HepG2 (cell line): ENCODE measurements around the gene KDM5A. TPM values are rescaled to one million over a fixed set of nuclear protein-coding genes. Genes with fewer than 3 reads are reported as not detected.

Source experiments
- ATAC-seq: fragments of 200-7000 bp; cut with Tn5 transposase; 3 replicates; pipeline ENCODE4 v1.9.1; 2020; ENCODE audit warnings: mild to moderate bottlenecking, moderate library complexity
- BruUV-seq: library from RNA; stranded (reverse); fragments of 400-500 nt; replicated peaks from 2 replicates; lab custom pipeline; 2021; lab: Mats Ljungman, UMichigan
- CTCF ChIA-PET: fragments of 300-600 bp; formaldehyde crosslinking; extraction: SDS; loops from one replicate; lab custom pipeline; 2021; ENCODE audit warnings: low total read pairs, inconsistent platforms, low intra/inter-chr PET ratio; lab: Yijun Ruan, JAX
- POLR2A ChIA-PET: fragments of 350-600 bp; sonication (Branson Sonifier 250); formaldehyde crosslinking; loops from one replicate; lab custom pipeline; 2020; ENCODE audit warnings: antibody characterized with exemption, inconsistent platforms; lab: Yijun Ruan, JAX
- DNase-seq: peaks from one replicate; pipeline ENCODE4 v3.0.0-alpha.2; 2015; ENCODE audit warnings: low spot score
- FAIRE-seq: peaks from 3 replicates; lab custom pipeline; 2011; peaks lifted over from hg19 to GRCh38; lab: Jason Lieb, UNC
- H2AFZ ChIP-seq: one replicate; pipeline ENCODE4 v1.6.1; 2011; ENCODE audit warnings: low read length, inconsistent platforms
- H3K27ac ChIP-seq: fragments of 300-600 bp; 3 replicates; pipeline ENCODE4 v1.8.0; 2011; ENCODE audit warnings: mixed run types, mild to moderate bottlenecking, mixed read lengths, low read length, inconsistent platforms; ENCODE audit not compliant: insufficient read depth; ENCODE audit errors: extremely low read length
- H3K27me3 ChIP-seq, 2 experiments: fragments of 200-600 bp in 1 of 2; 2 replicates in 1 of 2; 3 replicates in 1 of 2; pipeline versions ENCODE4 v1.6.0 to v1.8.0; 2011; ENCODE audit warnings: low read length in 2 of 2, mild to moderate bottlenecking in 2 of 2, moderate library complexity in 2 of 2, inconsistent platforms in 1 of 2; ENCODE audit not compliant: insufficient read depth in 2 of 2, control insufficient read depth in 1 of 2
- H3K36me3 ChIP-seq, 2 experiments: fragments of 200-600 bp in 1 of 2; replicated peaks in 1 of 2; 2 replicates in 1 of 2; 3 replicates in 1 of 2; pipeline versions ENCODE4 v1.5.1 to v1.8.0; 2011; ENCODE audit warnings: low read length in 2 of 2, inconsistent platforms in 1 of 2; ENCODE audit not compliant: insufficient read depth in 2 of 2, control insufficient read depth in 1 of 2
- H3K4me1 ChIP-seq: 2 replicates; pipeline ENCODE4 v1.5.1; 2012; ENCODE audit warnings: low read length, inconsistent platforms; ENCODE audit not compliant: insufficient read depth
- H3K4me2 ChIP-seq: 2 replicates; pipeline ENCODE4 v1.6.0; 2011; ENCODE audit warnings: low read depth, low read length, inconsistent platforms
- H3K4me3 ChIP-seq, 3 experiments: fragments of 200-600 bp in 1 of 3; sonication (generic), shearing (Covaris generic) in 1 of 3; replicated peaks in 1 of 3; 2 replicates each; pipeline ENCODE4 v1.5.1; 2011 to 2016; ENCODE audit warnings: low read length in 3 of 3, inconsistent platforms in 2 of 3, low read depth in 2 of 3, mild to moderate bottlenecking in 2 of 3, control low read depth in 1 of 3, mixed read lengths in 1 of 3; ENCODE audit not compliant: insufficient read depth in 1 of 3
- H3K79me2 ChIP-seq: one replicate; pipeline ENCODE4 v1.6.1; 2011; ENCODE audit warnings: low read length, inconsistent platforms; ENCODE audit not compliant: insufficient read depth
- H3K9ac ChIP-seq: 2 replicates; pipeline ENCODE4 v1.6.0; 2011; ENCODE audit warnings: mild to moderate bottlenecking, low read depth, low read length, inconsistent platforms; ENCODE audit not compliant: insufficient read depth
- H3K9me3 ChIP-seq: 2 replicates; pipeline ENCODE4 v1.5.1; 2012; ENCODE audit warnings: mild to moderate bottlenecking, low read length
- H4K20me1 ChIP-seq: 2 replicates; pipeline ENCODE4 v1.6.0; 2011; ENCODE audit warnings: inconsistent platforms, mild to moderate bottlenecking, low read length, moderate library complexity; ENCODE audit not compliant: insufficient read depth
- ARNT2 ChIP-seq: sonication (generic); formaldehyde crosslinking; IDR thresholded peaks from 2 replicates; pipeline ENCODE4 v1.8.0; 2022; ENCODE audit warnings: mild to moderate bottlenecking, low read depth, missing genetic modification reagents, moderate library complexity
- FOSL2 ChIP-seq: sonication (generic); formaldehyde crosslinking; IDR thresholded peaks from 2 replicates; pipeline ENCODE4 v1.4.0; 2020; ENCODE audit warnings: missing genetic modification reagents
- FOXC1 ChIP-seq: sonication (generic); formaldehyde crosslinking; IDR thresholded peaks from 2 replicates; pipeline ENCODE4 v1.8.0; 2022; ENCODE audit warnings: mild to moderate bottlenecking, missing genetic modification reagents, borderline replicate concordance
- HIVEP1 ChIP-seq: sonication (generic); formaldehyde crosslinking; IDR thresholded peaks from 2 replicates; pipeline ENCODE4 v1.4.0; 2020; ENCODE audit warnings: mild to moderate bottlenecking, missing genetic modification reagents
- KDM2A ChIP-seq: sonication (generic); formaldehyde crosslinking; IDR thresholded peaks from 2 replicates; pipeline ENCODE4 v1.4.0; 2020; ENCODE audit warnings: low read depth, missing genetic modification reagents, borderline replicate concordance
- MAFF ChIP-seq: IDR thresholded peaks from 2 replicates; pipeline ENCODE4 v1.6.1; 2011; ENCODE audit warnings: low read depth, low read length, improper control_type of control experiment
- MAFK ChIP-seq, 2 experiments: IDR thresholded peaks in 1 of 2; conservative IDR thresholded peaks in 1 of 2; 2 replicates each; pipeline ENCODE4 v1.6.1; 2011; ENCODE audit warnings: improper control_type of control experiment in 2 of 2, low read length in 2 of 2
- MLXIP ChIP-seq: sonication (generic); formaldehyde crosslinking; IDR thresholded peaks from 2 replicates; pipeline ENCODE4 v1.9.0; 2021; ENCODE audit warnings: missing genetic modification reagents, borderline replicate concordance
- MXI1 ChIP-seq: IDR thresholded peaks from 3 replicates; pipeline ENCODE4 v1.6.1; 2012; ENCODE audit warnings: low read depth, low read length, inconsistent platforms, borderline replicate concordance
- MZF1 ChIP-seq: sonication (generic); formaldehyde crosslinking; IDR thresholded peaks from 2 replicates; pipeline ENCODE4 v1.8.1; 2023; ENCODE audit warnings: mild to moderate bottlenecking, missing genetic modification reagents, borderline replicate concordance
- NFKBIZ ChIP-seq: IDR thresholded peaks from 2 replicates; pipeline ENCODE4 v1.6.1; 2018; ENCODE audit warnings: missing genetic modification reagents, missing compliant biosample characterization
- SP4 ChIP-seq: sonication (generic); formaldehyde crosslinking; IDR thresholded peaks from 2 replicates; pipeline ENCODE4 v1.8.1; 2023; ENCODE audit warnings: mild to moderate bottlenecking, missing genetic modification reagents
- ZFP37 ChIP-seq: sonication (generic); formaldehyde crosslinking; IDR thresholded peaks from 2 replicates; pipeline ENCODE4 v1.4.0; 2020; ENCODE audit warnings: missing genetic modification reagents, borderline replicate concordance
- ZNF143 ChIP-seq: sonication (generic); formaldehyde crosslinking; IDR thresholded peaks from 2 replicates; pipeline ENCODE4 v1.4.0; 2020; ENCODE audit warnings: missing genetic modification reagents
- ZNF230 ChIP-seq: sonication (generic); formaldehyde crosslinking; IDR thresholded peaks from 2 replicates; pipeline ENCODE4 v1.4.0; 2020; ENCODE audit warnings: mild to moderate bottlenecking, missing genetic modification reagents
- ZNF33A ChIP-seq: sonication (generic); formaldehyde crosslinking; IDR thresholded peaks from 2 replicates; pipeline ENCODE4 v1.5.1; 2020; ENCODE audit warnings: missing genetic modification reagents, mild to moderate bottlenecking, moderate library complexity, borderline replicate concordance
- ZNF589 ChIP-seq: sonication (generic); formaldehyde crosslinking; conservative IDR thresholded peaks from 2 replicates; pipeline ENCODE4 v1.8.0; 2022; ENCODE audit warnings: mild to moderate bottlenecking, moderate library complexity, missing genetic modification reagents
- ZNF652 ChIP-seq: IDR thresholded peaks from 2 replicates; pipeline ENCODE4 v1.6.1; 2016; ENCODE audit warnings: low read depth, borderline replicate concordance
- ZSCAN22 ChIP-seq: sonication (generic); formaldehyde crosslinking; IDR thresholded peaks from 2 replicates; pipeline ENCODE4 v1.4.0; 2020; ENCODE audit warnings: mild to moderate bottlenecking, missing genetic modification reagents
- ZSCAN9 ChIP-seq: IDR thresholded peaks from 2 replicates; pipeline ENCODE4 v1.6.1; 2016; ENCODE audit warnings: borderline replicate concordance
- WGBS: methylation state at CpG from one replicate; pipeline ENCODE4 v1.1.6; 2017; ENCODE audit warnings: low lambda C conversion rate; 5-methylcytosine and 5-hydroxymethylcytosine counted together
- in situ Hi-C: cut with HindIII; loops from 2 replicates; pipeline ENCODE4 v1.10.0; 2017; ENCODE audit warnings: low pct_unique_long_range_greater_than_20kb; ENCODE audit not compliant: extremely low pct_ligation_motif_present
- intact Hi-C: fragments of 100-400 bp; cut with micrococcal nuclease; formaldehyde crosslinking; loops from one replicate; pipeline ENCODE4 v1.10.0; 2022; ENCODE audit not compliant: unreplicated experiment
- polyA plus RNA-seq, 8 experiments: library from polyadenylated mRNA; depleted of rRNA in 3 of 8; stranded (reverse) in 7 of 8; unstranded in 1 of 8; fragments of >200 nt; fragmentation: Illumina TruSeq in 4 of 8; extraction: Trizol in 4 of 8; gene quantifications; 2 replicates each; pipeline versions ENCODE4 v1.2.1 to v1.2.3, GENCODE V29; 2011 to 2016; ENCODE audit warnings: low read depth in 4 of 8, missing spikeins in 1 of 8, mixed read lengths in 1 of 8; ENCODE audit not compliant: insufficient read depth in 1 of 8
- total RNA-seq, 5 experiments: library from RNA; depleted of rRNA; stranded (reverse); fragments of >200 nt; fragmentation: Illumina TruSeq; extraction: Trizol; gene quantifications; 2 replicates each; pipeline ENCODE4 v1.2.3, GENCODE V29; 2016; ENCODE audit warnings: low read depth in 1 of 5

KDM5A gene
- total and polyA plus RNA-seq, 2 of the 13 experiments (the other 11 are each of a cell fraction or from before 2014, with no cell fraction given) = 12.0 to 29.2 TPM

GRCh38 chr12:367972-368371 lies 21.1 kb downstream of the KDM5A start:
- peaks cover 12 to 56% of the 10 kb centered on the region in 2 experiments for H3K36me3 ChIP-seq
- in situ Hi-C loops = no loop called here
- no peak overlapping the region for H3K9ac ChIP-seq

DNA sequence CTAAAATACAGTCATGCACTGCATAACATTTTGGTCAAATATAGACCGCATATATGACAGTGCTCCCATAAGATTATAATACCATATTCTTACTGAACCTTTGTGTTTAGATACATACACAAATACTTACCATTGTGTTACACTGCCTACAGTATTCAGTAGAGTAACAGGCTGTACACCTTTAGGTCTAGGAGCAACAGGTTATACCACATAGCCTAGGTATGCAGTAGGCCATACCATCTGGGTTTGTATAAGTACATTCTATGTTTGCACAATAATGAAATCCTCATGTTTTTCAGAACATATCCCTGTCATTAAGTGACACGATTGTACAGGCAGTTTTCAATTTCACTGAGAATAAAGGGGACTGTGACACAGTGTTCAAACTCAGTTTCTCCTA lies 22.3 kb downstream of the KDM5A start:
- Histone ChIP-seq H3K27ac (no peak overlapping the region), H3K36me3 (peaks cover 17 to 68% of the 10 kb centered on the region in 2 experiments), H3K27me3 (no peaks in the 10 kb centered on the region), H3K4me1 (no peaks in the 10 kb centered on the region), H3K9me3 (peaks cover 5% of the 10 kb centered on the region; the same call in 1 of the 2 replicates), H2AFZ (no peak overlapping the region), H4K20me1 (no peaks in the 10 kb centered on the region), H3K4me3 (no peak overlapping the region), H3K79me2 (no peaks in the 10 kb centered on the region), H3K4me2 (no peak overlapping the region), H3K9ac (no peak overlapping the region)
- ChIA-PET CTCF (no interaction called here), POLR2A (no interaction called here)
- FAIRE-seq = no peak
- no peak for DNase-seq
- BruUV-seq = no TSS peak
- ATAC-seq = no peak
- in situ Hi-C loops (no loop called here), intact Hi-C loops (no loop called here)
- WGBS = 98% methylated on average over 2 of the region's 2 CpGs
- TF ChIP-seq FOXC1 (CRISPR knock-in tag) (no peak), SP4 (CRISPR knock-in tag) (no peak), HIVEP1 (CRISPR knock-in tag) (no peak), ZSCAN22 (CRISPR knock-in tag) (no peak), ZSCAN9 (no peak), ZNF143 (CRISPR knock-in tag) (no peak), KDM2A (CRISPR knock-in tag) (no peak), MXI1 (no peak), ZFP37 (CRISPR knock-in tag) (no peak), ZNF589 (CRISPR knock-in tag) (no peak), ZNF33A (CRISPR knock-in tag) (no peak), ZNF652 (CRISPR knock-in tag) (no peak), MLXIP (no peak)

More at GRCh38 chr12:367972-368371, 21.1 kb downstream of the KDM5A start:
- H3K4me2 ChIP-seq = no peak overlapping the region
- POLR2A ChIA-PET = no interaction called here
- no peaks in the 10 kb centered on the region for H4K20me1 ChIP-seq
- no peak overlapping the region for H3K27ac ChIP-seq
- H3K9me3 ChIP-seq = peaks cover 5% of the 10 kb centered on the region; the same call in 1 of the 2 replicates
- TF ChIP-seq MAFF (peak; percentile 73), ZNF230 (CRISPR knock-in tag) (no peak), MAFK (conservative IDR thresholded peaks at IDR 0.05 in 1 of 2, IDR thresholded peaks at IDR 0.05 in 1 of 2; ENCODE audit: low read length in 2 of 2) (peak; percentile 61 to 80), MZF1 (CRISPR knock-in tag) (no peak), ARNT2 (CRISPR knock-in tag) (no peak), FOSL2 (CRISPR knock-in tag) (no peak), NFKBIZ (no peak)
- intact Hi-C loops = no loop called here
- CTCF ChIA-PET = no interaction called here
- ATAC-seq (no peak), DNase-seq (no peak), FAIRE-seq (no peak)
- H3K27me3 ChIP-seq = no peaks in the 10 kb centered on the region
- H3K79me2 ChIP-seq = no peaks in the 10 kb centered on the region
- BruUV-seq = no TSS peak
- H3K4me3 ChIP-seq = no peak overlapping the region
- no peaks in the 10 kb centered on the region for H3K4me1 ChIP-seq
- WGBS = 98% methylated on average over 1 of the region's 1 CpG
- no peak overlapping the region for H2AFZ ChIP-seq
